ENCODE measurements around the gene RAN.

DNA sequence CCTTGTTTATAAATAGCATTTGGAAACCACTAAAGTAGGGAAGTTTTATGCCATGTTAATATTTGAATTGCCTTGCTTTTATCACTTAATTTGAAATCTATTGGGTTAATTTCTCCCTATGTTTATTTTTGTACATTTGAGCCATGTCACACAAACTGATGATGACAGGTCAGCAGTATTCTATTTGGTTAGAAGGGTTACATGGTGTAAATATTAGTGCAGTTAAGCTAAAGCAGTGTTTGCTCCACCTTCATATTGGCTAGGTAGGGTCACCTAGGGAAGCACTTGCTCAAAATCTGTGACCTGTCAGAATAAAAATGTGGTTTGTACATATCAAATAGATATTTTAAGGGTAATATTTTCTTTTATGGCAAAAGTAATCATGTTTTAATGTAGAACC is 4.4 kb downstream of the RAN start:
- TF ChIP-seq, protein P1, sequence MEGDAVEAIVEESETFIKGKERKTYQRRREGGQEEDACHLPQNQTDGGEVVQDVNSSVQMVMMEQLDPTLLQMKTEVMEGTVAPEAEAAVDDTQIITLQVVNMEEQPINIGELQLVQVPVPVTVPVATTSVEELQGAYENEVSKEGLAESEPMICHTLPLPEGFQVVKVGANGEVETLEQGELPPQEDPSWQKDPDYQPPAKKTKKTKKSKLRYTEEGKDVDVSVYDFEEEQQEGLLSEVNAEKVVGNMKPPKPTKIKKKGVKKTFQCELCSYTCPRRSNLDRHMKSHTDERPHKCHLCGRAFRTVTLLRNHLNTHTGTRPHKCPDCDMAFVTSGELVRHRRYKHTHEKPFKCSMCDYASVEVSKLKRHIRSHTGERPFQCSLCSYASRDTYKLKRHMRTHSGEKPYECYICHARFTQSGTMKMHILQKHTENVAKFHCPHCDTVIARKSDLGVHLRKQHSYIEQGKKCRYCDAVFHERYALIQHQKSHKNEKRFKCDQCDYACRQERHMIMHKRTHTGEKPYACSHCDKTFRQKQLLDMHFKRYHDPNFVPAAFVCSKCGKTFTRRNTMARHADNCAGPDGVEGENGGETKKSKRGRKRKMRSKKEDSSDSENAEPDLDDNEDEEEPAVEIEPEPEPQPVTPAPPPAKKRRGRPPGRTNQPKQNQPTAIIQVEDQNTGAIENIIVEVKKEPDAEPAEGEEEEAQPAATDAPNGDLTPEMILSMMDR (IDR thresholded peaks at IDR 0.05) = no peak
- TF ChIP-seq POLR2AphosphoS5 (IDR thresholded peaks at IDR 0.05) (no peak), EP300 (IDR thresholded peaks at IDR 0.05) (no peak)

All from esophagus muscularis mucosa (tissue), 4 donors.